ENCODE data around the gene CIB1.

Gene CIB1

GRCh38 chr15:90240856-90241255 is 7.1 kb upstream of the CIB1 start:
- no peak for DNase-seq

GRCh38 chr15:90239371-90239770 is 5.6 kb upstream of the CIB1 start:
- no peak for DNase-seq

GRCh38 chr15:90234096-90234988 is 601 bp upstream of the CIB1 start, which contains the start of gene GDPGP1:
Gene GDPGP1, plus strand, starts transcription at chr15:90234209. Its CDS starts 6,700 bp downstream, at chr15:90240909.
- peak; percentile 22 to 40 for DNase-seq

- DNase-seq, result no peak
Measured at GRCh38 chr15:90232941-90233386, 777 bp downstream of the CIB1 start.

- no peak for DNase-seq
Measured at GRCh38 chr15:90232196-90232595, 1.5 kb downstream of the CIB1 start.

- peak; percentile 93 to 94 for DNase-seq
Measured at GRCh38 chr15:90231028-90232017, 2.4 kb downstream of the CIB1 start.

GRCh38 chr15:90230610-90231009 is 3.1 kb downstream of the CIB1 start:
- no peak for DNase-seq

GRCh38 chr15:90230071-90230494 is 3.7 kb downstream of the CIB1 start:
- peak in 1 of 2 donors; percentile 19 for DNase-seq

- DNase-seq, result no peak
Measured at GRCh38 chr15:90228960-90229359, 4.8 kb downstream of the CIB1 start.

- no peak for DNase-seq
Measured at GRCh38 chr15:90227816-90228772, 5.6 kb downstream of the CIB1 start.

GRCh38 chr15:90227336-90227735 is 6.4 kb downstream of the CIB1 start:
- no peak for DNase-seq

GRCh38 chr15:90225504-90226234 is 8.1 kb downstream of the CIB1 start:
- DNase-seq, result no peak

GRCh38 chr15:90225047-90225446 is 8.7 kb downstream of the CIB1 start:
- no peak for DNase-seq

- DNase-seq, result no peak
Measured at GRCh38 chr15:90223441-90224165, 10.1 kb downstream of the CIB1 start.

GRCh38 chr15:90222547-90222946 is 11.2 kb downstream of the CIB1 start:
- DNase-seq, result peak; percentile 25 to 64

- peak; percentile 56 to 71 for DNase-seq
Measured at GRCh38 chr15:90221246-90221900, 12.4 kb downstream of the CIB1 start.

GRCh38 chr15:90219421-90220141 is 14.2 kb downstream of the CIB1 start:
- DNase-seq, result no peak

- DNase-seq, result no peak
Measured at GRCh38 chr15:90217671-90218394, 15.9 kb downstream of the CIB1 start.

All from inflammatory macrophage (primary cell).